Kidney (tissue), 14 donors: ENCODE data around the gene ESYT2. TPM values are rescaled to one million over a fixed set of nuclear protein-coding genes. Genes with fewer than 3 reads are reported as not detected.

Source experiments
- DNase-seq, 5 donors: peaks; one replicate each; pipeline ENCODE4 v3.0.0-alpha.2; 2013 to 2020
- FAIRE-seq: peaks from 2 replicates; lab custom pipeline; 2012; peaks lifted over from hg19 to GRCh38; lab: Jason Lieb, UNC
- H3K27ac ChIP-seq, 2 donors: one replicate each; pipeline ENCODE4 v1.7.0; 2013; ENCODE audit warnings: low read depth in 2 of 2, low read length in 2 of 2, inconsistent platforms in 1 of 2
- H3K27me3 ChIP-seq: one replicate; pipeline ENCODE4 v1.7.1; 2013; ENCODE audit warnings: low read length, inconsistent platforms; ENCODE audit not compliant: control insufficient read depth, insufficient read depth
- H3K36me3 ChIP-seq, 3 donors: one replicate each; pipeline versions ENCODE4 v1.7.0 to v1.7.1; 2013; ENCODE audit warnings: low read length in 3 of 3, control low read depth in 1 of 3, inconsistent platforms in 1 of 3; ENCODE audit not compliant: insufficient read depth in 3 of 3, control insufficient read depth in 2 of 3
- H3K4me1 ChIP-seq, 3 donors: one replicate each; pipeline versions ENCODE4 v1.7.0 to v1.7.1; 2013; ENCODE audit warnings: low read length in 3 of 3, inconsistent platforms in 1 of 3, low read depth in 1 of 3; ENCODE audit not compliant: control insufficient read depth in 2 of 3, insufficient read depth in 2 of 3
- H3K4me3 ChIP-seq, 3 donors: one replicate each; pipeline versions ENCODE4 v1.7.0 to v1.8.1; 2013; ENCODE audit warnings: low read length in 3 of 3, control low read depth in 1 of 3, inconsistent platforms in 1 of 3
- H3K9ac ChIP-seq, 3 donors: one replicate each; pipeline versions ENCODE4 v1.7.0 to v1.7.1; 2013; ENCODE audit warnings: low read length in 3 of 3, control low read depth in 1 of 3, inconsistent platforms in 1 of 3
- H3K9me3 ChIP-seq, 3 donors: one replicate each; pipeline versions ENCODE4 v1.7.0 to v1.7.1; 2013; ENCODE audit warnings: low read length in 3 of 3, control low read depth in 1 of 3, inconsistent platforms in 1 of 3; ENCODE audit not compliant: control insufficient read depth in 2 of 3, insufficient read depth in 1 of 3
- CTCF ChIP-seq: IDR thresholded peaks from 3 replicates; pipeline ENCODE4 v1.5.1; 2012; ENCODE audit warnings: mild to moderate bottlenecking, moderate library complexity, borderline replicate concordance; ENCODE audit not compliant: insufficient read depth; ENCODE audit errors: extremely low read depth
- intact Hi-C: fragments of 100-400 bp; cut with DNase I; formaldehyde crosslinking; loops from one replicate; pipeline ENCODE4 v1.11.1; 2022
- polyA plus RNA-seq: library from polyadenylated mRNA; stranded (reverse); fragments of 350-450 nt; fragmentation: Illumina TruSeq; extraction: RNeasy Lipid Tissue Mini Kit (QIAGEN cat#74804); gene quantifications from one replicate; pipeline ENCODE4 v1.2.3, GENCODE V29; 2014; ENCODE audit warnings: low read depth, low replicate concordance; ENCODE audit not compliant: insufficient read depth
- total RNA-seq: library from RNA; stranded (reverse); fragmentation: NEBNext Ultra II Directional; extraction: Animal tissue kit (Norgen Biotek cat#: 25700); gene quantifications from one replicate; pipeline ENCODE4 v1.2.1, GENCODE V29; 2021
- donor health status: control.
- donor health status: control.
- donor health status: control.
- donor health status: control.
- donor health status: control.
- donor health status: DM: yes; HTN: yes; CAD: no.
- donor health status: Normal renal cell carcinoma (clear cell type).

ESYT2 gene
- total and polyA plus RNA-seq, 2 donors from 2014 or later: 19.4 to 95.8 TPM

GRCh38 chr7:158742065-158742821 lies 87.1 kb downstream of the ESYT2 start:
- no peaks in the 10 kb centered on the region for H3K9me3 ChIP-seq
- H3K36me3 ChIP-seq: peaks cover 0 to 46% (median 26%) of the 10 kb centered on the region in 3 donors
- H3K9ac ChIP-seq: no peak overlapping the region
- FAIRE-seq (no peak), DNase-seq (no peak)
- intact Hi-C loops: no loop called here
- TF ChIP-seq CTCF: no peak
- no peak overlapping the region for H3K4me3 ChIP-seq
- no peaks in the 10 kb centered on the region for H3K4me1 ChIP-seq
- H3K27me3 ChIP-seq: no peaks in the 10 kb centered on the region
- no peak overlapping the region for H3K27ac ChIP-seq

GRCh38 chr7:158741294-158741666 lies 88.0 kb downstream of the ESYT2 start:
- Histone ChIP-seq H3K4me1 (no peaks in the 10 kb centered on the region), H3K27me3 (no peaks in the 10 kb centered on the region), H3K9ac (no peak overlapping the region), H3K36me3 (peaks cover 0 to 46% (median 31%) of the 10 kb centered on the region in 3 donors), H3K9me3 (no peaks in the 10 kb centered on the region), H3K27ac (no peak overlapping the region), H3K4me3 (no peak overlapping the region)
- intact Hi-C loops: no loop called here
- TF ChIP-seq CTCF: no peak
- DNase-seq: no peak
- FAIRE-seq: no peak

GRCh38 chr7:158740657-158741293 lies 88.5 kb downstream of the ESYT2 start:
- H3K9ac ChIP-seq: no peak overlapping the region
- no peak for DNase-seq
- intact Hi-C loops: no loop called here
- H3K4me3 ChIP-seq: no peak overlapping the region
- FAIRE-seq: no peak
- no peaks in the 10 kb centered on the region for H3K4me1 ChIP-seq
- TF ChIP-seq CTCF: no peak
- H3K27ac ChIP-seq: no peak overlapping the region
- peaks cover 0 to 50% (median 31%) of the 10 kb centered on the region in 3 donors for H3K36me3 ChIP-seq
- no peaks in the 10 kb centered on the region for H3K27me3 ChIP-seq
- H3K9me3 ChIP-seq: no peaks in the 10 kb centered on the region
